Measurements from ENCODE around the gene KRT39.

DNA sequence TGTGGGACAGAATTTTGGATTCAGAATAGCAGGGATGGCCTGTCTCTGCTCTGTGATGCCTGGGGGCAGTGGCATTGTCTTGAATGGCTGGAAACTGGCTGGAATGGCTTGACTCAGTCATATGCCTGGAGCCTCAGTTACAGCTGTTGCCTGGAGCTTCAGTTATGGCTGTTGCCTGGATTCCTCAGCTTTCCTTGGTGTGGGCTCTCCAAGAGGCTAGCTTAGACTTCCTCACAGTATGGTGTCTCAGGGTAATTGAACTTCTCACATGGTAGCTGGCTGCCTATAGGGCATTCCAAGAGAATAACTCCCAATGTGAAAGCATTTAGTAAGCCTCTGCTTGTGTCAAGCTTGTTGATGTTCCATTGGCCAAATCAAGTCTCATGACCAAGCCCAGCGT, 50.4 kb downstream of the KRT39 start:
- TF ChIP-seq, protein P1, sequence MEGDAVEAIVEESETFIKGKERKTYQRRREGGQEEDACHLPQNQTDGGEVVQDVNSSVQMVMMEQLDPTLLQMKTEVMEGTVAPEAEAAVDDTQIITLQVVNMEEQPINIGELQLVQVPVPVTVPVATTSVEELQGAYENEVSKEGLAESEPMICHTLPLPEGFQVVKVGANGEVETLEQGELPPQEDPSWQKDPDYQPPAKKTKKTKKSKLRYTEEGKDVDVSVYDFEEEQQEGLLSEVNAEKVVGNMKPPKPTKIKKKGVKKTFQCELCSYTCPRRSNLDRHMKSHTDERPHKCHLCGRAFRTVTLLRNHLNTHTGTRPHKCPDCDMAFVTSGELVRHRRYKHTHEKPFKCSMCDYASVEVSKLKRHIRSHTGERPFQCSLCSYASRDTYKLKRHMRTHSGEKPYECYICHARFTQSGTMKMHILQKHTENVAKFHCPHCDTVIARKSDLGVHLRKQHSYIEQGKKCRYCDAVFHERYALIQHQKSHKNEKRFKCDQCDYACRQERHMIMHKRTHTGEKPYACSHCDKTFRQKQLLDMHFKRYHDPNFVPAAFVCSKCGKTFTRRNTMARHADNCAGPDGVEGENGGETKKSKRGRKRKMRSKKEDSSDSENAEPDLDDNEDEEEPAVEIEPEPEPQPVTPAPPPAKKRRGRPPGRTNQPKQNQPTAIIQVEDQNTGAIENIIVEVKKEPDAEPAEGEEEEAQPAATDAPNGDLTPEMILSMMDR (optimal IDR thresholded peaks at IDR 0.05 in 1 of 3, IDR thresholded peaks at IDR 0.05 in 1 of 3, conservative IDR thresholded peaks at IDR 0.05 in 1 of 3; ENCODE audit: extremely low read depth in 1 of 3, insufficient read depth in 2 of 3, low read length in 3 of 3) = no peak
- TF ChIP-seq EZH2 (IDR thresholded peaks at IDR 0.05; ENCODE audit: low read length) = no peak
